Measurements from ENCODE around the gene STOM.
A peak's percentile ranks its signal among the peaks of the same experiment; 100 is the strongest.
"Not testable (repeated sequence)": the region's sequence is repeated elsewhere in the genome, so short reads cannot be mapped to it uniquely, and the experiment has no call there.

Gene STOM, protein sequence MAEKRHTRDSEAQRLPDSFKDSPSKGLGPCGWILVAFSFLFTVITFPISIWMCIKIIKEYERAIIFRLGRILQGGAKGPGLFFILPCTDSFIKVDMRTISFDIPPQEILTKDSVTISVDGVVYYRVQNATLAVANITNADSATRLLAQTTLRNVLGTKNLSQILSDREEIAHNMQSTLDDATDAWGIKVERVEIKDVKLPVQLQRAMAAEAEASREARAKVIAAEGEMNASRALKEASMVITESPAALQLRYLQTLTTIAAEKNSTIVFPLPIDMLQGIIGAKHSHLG

DNA sequence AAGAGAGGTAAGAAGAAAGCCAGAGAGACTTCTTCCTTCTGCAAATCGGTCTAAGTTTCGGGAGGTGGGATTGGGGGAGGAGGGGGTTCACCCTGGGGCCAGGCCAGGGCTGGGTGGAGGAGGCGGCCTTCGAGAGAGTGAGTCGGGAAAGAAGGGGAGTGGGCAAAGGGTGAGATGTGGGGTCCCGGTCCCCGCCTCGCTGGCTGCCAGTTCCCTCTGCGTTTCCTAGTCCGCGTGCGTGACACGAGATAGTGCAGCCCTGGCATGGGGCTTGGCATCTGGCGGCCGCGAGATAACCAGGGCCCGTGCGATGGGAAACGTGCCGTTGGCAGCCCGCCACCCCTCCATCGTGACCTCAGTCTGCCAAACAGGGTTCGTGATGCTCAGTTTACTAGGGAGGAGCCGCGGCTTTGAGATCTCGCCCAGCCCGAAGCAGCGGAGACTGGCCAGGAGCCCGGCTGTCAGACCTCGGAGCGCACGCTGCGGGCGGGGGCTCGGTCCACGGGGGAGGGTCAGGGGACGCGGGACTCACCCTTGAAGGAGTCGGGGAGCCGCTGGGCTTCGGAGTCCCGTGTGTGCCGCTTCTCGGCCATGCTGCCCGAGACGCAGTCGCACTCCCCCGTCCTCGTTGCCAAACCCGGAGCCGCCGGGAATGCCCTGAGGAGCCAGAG, at the start of gene STOM:
Gene STOM (minus strand): TSS at position 656 of the 671 bp plus-strand sequence. CDS start 63 bp downstream, at position 593.
- peak in 2 of 3 donors; percentile 12 to 24 for DNase-seq (ENCODE audit: low read depth in 3 of 3, low spot score in 1 of 3)

GRCh38 chr9:121411993-121412392, 41.9 kb upstream of the STOM start:
- DNase-seq (ENCODE audit: low read depth in 3 of 3, low spot score in 1 of 3), result no peak

GRCh38 chr9:121405899-121406298, 35.8 kb upstream of the STOM start:
- DNase-seq (ENCODE audit: low read depth in 3 of 3, low spot score in 1 of 3), result no peak

DNA sequence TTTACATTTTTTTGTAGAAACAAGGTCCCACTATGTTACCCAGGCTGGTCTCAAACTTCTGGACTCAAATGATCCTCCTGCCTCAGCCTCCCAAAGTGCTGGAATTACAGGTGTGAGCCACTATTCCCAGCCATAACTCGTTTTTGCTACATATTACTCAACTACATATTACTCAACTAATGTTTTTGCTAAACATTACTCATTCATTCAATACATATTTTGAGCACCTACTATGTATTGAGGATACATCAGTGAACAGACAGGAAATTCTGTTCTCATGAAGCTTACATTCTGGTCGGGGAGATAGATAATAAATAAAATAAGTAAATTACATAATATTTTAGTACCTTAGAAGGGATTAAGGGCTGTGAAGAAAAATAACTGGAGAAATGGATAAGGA, 34.9 kb upstream of the STOM start:
- no peak for DNase-seq (ENCODE audit: low read depth in 3 of 3, low spot score in 1 of 3)

DNA sequence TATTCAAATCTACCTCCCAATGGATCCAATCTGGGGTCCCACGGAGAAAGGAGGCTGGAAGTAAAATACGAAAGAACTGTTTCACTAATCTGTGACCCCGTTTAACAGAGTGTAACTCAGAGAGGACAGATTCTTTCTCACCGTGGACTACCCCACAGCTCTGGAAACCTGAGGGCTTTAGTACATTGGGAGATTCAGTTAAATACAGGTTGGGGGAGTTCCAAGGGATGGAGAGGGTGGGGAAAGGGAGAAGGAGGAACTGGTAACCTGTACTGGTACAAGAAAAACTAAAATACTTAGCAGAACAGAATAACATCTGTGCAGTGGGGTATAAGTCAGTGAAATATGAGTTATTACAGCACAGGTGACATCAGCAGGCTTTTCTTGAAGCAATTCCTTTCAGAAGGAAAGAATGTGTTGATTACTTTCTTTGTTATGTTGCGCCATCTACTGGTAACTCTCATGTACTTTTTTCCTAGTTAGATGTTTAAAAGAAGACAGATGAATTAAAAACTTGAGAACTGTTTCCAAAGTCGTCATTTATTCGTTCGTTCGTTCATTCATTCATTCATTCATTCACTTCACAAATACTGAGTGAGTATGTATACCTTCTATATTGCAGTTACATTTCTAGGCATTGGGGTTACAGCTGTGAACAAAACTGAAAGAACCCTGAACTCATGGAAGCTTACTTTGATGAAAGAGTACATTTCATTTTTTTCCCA, 30.0 kb upstream of the STOM start:
- DNase-seq (ENCODE audit: low read depth in 3 of 3, low spot score in 1 of 3), result no peak

GRCh38 chr9:121399126-121399882, 29.3 kb upstream of the STOM start:
- no peak for DNase-seq (ENCODE audit: low read depth in 3 of 3, low spot score in 1 of 3)

DNA sequence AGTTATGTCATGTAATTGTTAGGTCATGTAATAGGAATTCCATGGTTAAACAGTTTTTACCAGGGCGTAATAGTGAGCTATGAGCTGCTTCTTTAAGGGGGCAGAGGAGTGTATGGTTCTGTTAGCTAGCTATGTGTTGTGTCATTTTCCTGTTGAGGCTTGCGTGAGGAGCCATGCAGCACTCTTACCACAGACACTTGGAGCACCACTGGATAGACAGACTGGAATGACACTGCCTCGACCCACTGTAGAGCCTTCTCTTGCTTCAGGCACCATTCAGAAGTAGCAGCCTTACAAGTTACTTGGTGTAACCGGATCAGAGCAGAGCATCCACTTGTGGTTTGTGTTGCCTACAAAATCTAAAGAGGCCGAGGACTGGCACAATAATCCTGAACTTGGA, 28.3 kb upstream of the STOM start:
- DNase-seq (ENCODE audit: low read depth in 3 of 3, low spot score in 1 of 3), result no peak

DNA sequence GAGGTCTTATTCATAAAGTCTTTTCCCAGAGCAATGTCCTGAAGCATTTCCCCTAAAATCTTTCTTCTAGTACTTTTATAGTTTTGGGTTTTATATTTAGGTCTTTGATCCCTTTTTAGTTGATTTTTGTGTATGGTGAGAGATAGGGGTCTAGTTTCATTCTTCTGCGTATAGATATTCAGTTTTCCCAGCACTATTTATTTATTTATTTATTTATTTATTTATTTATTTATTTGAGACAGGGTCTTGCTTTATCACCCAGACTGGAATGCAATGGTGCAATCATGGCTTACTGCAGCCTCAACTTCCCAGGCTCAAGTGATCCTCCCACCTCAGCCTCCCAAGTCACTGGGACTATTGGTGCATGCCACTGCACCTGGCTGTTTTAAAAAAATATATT, 27.2 kb upstream of the STOM start:
- not testable (repeated sequence) for DNase-seq (ENCODE audit: low read depth in 3 of 3, low spot score in 1 of 3)

DNA sequence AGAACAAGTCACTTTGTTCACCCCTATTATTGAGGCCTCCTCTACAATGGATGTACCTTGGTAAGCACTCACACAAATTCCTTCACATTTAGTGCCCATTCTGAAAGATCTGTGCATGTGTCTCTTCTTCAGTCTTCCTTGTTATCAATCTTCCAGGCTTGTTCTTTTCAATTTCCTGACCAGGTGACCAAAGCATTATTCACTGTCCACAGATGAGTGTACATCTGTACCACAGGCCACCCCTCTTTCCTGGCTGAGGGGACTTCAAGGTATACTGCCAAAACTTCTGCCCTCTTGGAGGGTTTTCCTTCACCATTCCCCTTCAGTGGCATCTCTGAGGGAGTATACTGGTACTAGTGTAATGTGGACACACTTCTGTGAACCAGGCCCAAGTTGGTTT, 25.5 kb upstream of the STOM start:
- no peak for DNase-seq (ENCODE audit: low read depth in 3 of 3, low spot score in 1 of 3)

GRCh38 chr9:121394292-121394691, 24.2 kb upstream of the STOM start:
- no peak for DNase-seq (ENCODE audit: low read depth in 3 of 3, low spot score in 1 of 3)

DNA sequence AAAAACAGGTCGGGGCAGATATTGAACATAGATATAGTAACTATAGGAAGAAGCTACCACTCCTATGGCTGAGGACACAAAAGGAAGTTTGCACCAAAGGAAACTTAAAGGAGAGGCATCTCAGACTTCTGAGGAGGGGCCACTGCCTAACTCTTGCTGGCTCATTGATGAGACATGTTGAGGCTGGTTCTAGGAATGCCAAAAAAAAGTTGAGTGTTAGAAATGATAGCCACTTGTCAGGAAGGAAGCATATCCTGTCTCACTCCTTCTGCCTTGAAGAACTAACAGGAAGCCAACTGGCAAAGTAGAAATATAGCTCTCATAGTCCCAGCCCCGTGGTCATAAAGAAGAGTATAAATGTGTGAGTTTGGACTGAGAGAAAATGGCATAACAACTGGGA, 23.3 kb upstream of the STOM start:
- no peak for DNase-seq (ENCODE audit: low read depth in 3 of 3, low spot score in 1 of 3)

GRCh38 chr9:121390372-121390771, 20.3 kb upstream of the STOM start:
- DNase-seq (ENCODE audit: low read depth in 3 of 3, low spot score in 1 of 3), result no peak

- no peak for DNase-seq (ENCODE audit: low read depth in 3 of 3, low spot score in 1 of 3)
Observed at GRCh38 chr9:121388140-121388905, 18.3 kb upstream of the STOM start.

DNA sequence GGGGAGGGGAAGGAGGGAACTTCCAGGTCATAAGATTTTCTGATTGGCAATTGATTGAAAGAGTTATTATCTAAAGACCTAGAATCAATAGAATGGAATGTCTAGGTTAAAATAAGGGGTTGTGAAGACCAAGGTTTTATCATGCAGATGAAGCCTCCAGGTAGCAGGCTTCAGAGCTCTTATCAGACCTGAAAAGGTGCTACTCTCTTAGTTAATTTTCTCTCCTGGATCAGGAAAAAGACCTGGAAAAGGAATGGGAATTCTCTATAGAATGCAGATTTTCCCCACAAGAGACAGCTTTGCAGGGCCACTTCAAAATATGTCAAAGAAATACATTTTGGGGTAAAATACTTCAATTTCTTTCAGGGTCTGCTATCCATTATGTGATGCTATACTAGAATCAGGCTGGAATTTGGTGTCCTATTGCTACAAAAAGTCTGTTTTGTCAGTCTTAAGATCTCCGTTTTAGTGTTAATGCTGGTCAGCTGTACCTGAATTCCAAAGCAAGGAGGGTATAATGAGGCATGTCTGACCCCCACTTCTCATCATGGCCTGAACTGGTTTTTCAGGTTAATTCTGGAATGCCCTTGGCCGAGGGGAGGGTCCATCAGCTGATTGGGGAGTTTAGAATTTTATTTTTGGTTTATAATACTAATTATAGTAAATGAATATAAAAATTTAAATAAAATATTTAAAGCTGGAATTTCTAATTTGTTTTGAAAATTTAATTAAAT, 16.6 kb upstream of the STOM start:
- DNase-seq (ENCODE audit: low read depth in 3 of 3, low spot score in 1 of 3), result no peak

DNA sequence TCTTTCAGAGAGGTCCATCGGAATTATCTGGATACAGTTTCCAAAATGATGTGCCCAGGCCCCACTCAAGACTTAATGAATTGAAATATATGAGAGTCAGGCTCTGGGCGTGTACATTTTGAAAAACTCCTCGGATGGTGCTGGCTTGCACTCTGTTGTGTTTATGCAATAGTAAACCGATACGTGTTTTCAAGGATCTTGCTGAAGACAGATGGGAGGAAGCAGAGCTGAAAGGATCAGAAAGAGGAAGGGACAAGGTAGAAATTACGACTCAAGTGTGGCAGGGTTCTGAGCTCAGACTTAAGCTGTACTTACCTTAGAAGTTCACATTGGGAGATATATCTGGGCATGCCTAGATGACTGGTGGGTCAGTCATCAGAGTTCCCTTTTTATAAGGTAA, 13.7 kb upstream of the STOM start:
- no peak for DNase-seq (ENCODE audit: low read depth in 3 of 3, low spot score in 1 of 3)

GRCh38 chr9:121380846-121381245, 10.8 kb upstream of the STOM start:
- DNase-seq (ENCODE audit: low read depth in 3 of 3, low spot score in 1 of 3), result no peak

DNA sequence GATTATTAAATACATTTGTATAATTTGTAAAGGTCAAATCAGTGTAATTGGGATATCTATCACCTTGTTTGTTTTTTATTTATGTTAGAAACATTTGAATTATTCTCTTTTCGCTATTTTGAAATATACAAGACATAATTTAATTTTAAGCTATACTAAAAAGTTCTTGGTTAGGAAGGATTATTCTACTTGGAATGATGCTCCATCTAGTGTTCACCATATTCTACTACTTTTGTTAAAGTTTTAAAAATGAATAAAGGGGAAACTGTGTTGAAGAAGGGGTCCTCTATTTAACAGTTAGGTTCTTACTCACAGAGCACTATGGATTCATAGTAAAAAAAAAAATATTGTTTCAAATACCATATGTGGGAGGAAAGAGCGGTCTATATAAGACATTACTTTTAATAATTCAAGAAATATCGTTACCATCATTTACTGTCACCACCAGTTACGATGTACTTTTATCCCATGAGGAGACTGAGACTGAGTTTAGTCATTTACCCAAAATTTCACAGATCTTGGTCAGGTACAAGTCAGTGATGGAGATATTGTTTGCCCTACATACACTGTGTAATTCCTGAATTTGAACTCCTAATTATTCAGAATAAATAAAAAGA, 6.3 kb upstream of the STOM start:
- DNase-seq (ENCODE audit: low read depth in 3 of 3, low spot score in 1 of 3), result no peak

GRCh38 chr9:121373011-121373729, 3.1 kb upstream of the STOM start:
- DNase-seq (ENCODE audit: low read depth in 3 of 3, low spot score in 1 of 3), result no peak
